Measurements from ENCODE around the gene COL15A1. TPM values are rescaled to one million over a fixed set of nuclear protein-coding genes. Genes with fewer than 3 reads are reported as not detected.

The COL15A1 gene
- total RNA-seq, 1 experiment from 2014 or later: 0.22 TPM

DNA sequence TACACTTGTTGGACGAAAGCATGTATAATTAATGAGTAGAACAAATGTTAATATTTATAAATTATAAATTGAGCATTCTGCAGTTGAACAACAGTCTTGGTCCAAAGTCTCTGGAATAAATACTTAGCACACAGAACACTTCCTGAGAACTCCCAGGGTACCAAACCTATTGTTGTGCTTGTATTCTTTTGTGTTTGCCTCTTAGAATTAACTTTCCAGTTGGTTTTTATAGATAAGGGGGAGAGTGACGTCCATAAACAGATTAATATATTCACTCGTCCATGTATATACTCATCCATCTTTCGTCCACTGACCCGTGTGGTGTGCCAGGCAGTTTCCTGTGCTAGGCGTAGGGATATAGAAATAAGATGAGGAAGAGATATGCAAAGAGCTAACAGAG lies 98.9 kb downstream of the COL15A1 start (continued):
- TF ChIP-seq, protein P1, sequence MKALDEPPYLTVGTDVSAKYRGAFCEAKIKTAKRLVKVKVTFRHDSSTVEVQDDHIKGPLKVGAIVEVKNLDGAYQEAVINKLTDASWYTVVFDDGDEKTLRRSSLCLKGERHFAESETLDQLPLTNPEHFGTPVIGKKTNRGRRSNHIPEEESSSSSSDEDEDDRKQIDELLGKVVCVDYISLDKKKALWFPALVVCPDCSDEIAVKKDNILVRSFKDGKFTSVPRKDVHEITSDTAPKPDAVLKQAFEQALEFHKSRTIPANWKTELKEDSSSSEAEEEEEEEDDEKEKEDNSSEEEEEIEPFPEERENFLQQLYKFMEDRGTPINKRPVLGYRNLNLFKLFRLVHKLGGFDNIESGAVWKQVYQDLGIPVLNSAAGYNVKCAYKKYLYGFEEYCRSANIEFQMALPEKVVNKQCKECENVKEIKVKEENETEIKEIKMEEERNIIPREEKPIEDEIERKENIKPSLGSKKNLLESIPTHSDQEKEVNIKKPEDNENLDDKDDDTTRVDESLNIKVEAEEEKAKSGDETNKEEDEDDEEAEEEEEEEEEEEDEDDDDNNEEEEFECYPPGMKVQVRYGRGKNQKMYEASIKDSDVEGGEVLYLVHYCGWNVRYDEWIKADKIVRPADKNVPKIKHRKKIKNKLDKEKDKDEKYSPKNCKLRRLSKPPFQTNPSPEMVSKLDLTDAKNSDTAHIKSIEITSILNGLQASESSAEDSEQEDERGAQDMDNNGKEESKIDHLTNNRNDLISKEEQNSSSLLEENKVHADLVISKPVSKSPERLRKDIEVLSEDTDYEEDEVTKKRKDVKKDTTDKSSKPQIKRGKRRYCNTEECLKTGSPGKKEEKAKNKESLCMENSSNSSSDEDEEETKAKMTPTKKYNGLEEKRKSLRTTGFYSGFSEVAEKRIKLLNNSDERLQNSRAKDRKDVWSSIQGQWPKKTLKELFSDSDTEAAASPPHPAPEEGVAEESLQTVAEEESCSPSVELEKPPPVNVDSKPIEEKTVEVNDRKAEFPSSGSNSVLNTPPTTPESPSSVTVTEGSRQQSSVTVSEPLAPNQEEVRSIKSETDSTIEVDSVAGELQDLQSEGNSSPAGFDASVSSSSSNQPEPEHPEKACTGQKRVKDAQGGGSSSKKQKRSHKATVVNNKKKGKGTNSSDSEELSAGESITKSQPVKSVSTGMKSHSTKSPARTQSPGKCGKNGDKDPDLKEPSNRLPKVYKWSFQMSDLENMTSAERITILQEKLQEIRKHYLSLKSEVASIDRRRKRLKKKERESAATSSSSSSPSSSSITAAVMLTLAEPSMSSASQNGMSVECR (CRISPR knock-in tag; IDR thresholded peaks at IDR 0.05; ENCODE audit: borderline replicate concordance): no peak
- no peak for TF ChIP-seq NFATC4 (CRISPR knock-in tag; IDR thresholded peaks at IDR 0.05)
- no peak for TF ChIP-seq GABPB1 (CRISPR knock-in tag; IDR thresholded peaks at IDR 0.05)
- TF ChIP-seq, protein P2, sequence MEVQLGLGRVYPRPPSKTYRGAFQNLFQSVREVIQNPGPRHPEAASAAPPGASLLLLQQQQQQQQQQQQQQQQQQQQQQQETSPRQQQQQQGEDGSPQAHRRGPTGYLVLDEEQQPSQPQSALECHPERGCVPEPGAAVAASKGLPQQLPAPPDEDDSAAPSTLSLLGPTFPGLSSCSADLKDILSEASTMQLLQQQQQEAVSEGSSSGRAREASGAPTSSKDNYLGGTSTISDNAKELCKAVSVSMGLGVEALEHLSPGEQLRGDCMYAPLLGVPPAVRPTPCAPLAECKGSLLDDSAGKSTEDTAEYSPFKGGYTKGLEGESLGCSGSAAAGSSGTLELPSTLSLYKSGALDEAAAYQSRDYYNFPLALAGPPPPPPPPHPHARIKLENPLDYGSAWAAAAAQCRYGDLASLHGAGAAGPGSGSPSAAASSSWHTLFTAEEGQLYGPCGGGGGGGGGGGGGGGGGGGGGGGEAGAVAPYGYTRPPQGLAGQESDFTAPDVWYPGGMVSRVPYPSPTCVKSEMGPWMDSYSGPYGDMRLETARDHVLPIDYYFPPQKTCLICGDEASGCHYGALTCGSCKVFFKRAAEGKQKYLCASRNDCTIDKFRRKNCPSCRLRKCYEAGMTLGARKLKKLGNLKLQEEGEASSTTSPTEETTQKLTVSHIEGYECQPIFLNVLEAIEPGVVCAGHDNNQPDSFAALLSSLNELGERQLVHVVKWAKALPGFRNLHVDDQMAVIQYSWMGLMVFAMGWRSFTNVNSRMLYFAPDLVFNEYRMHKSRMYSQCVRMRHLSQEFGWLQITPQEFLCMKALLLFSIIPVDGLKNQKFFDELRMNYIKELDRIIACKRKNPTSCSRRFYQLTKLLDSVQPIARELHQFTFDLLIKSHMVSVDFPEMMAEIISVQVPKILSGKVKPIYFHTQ (CRISPR knock-in tag; IDR thresholded peaks at IDR 0.05): no peak
- TF ChIP-seq ZNF219 (CRISPR knock-in tag; IDR thresholded peaks at IDR 0.05; ENCODE audit: borderline replicate concordance): no peak

DNA sequence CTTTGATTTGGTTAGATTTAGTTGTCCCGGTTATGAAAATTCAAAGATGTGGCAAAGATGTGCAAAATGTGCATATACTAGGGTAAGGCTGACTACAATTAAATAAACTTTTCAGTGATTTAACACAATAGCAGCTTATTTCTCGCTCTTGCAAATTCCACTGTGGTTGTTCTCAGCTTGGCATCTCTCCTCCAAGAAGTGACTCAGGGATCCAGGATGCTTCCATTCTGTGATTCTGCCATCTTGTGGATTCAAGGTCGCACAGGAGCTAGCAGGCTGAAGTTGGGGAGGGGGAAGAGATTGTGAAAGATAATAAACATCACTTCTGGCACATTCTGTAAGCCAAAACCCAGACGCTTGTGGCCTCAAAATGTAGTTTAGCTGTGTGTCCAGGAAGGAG lies 101.1 kb downstream of the COL15A1 start:
- POLR2A ChIA-PET: interaction anchor here (0.6 to 0.7 kb wide), 2 partner anchors 27 to 197 kb away, joined by 3 to 4 read pairs; no protein-coding TSS in a partner anchor
- Mint-ChIP-seq H3K27ac (no peak overlapping the region), H3K27me3 (ENCODE audit: low read depth) (0 out of 2 replicates have a peak, but pooled peaks cover 3% of the 10 kb centered on the region), H3K4me3 (no peak overlapping the region), H3K4me1 (0 out of 2 replicates have a peak, but pooled peaks cover 8% of the 10 kb centered on the region), H3K36me3 (no peaks in the 10 kb centered on the region), H3K9me3 (peaks cover 23% of the 10 kb centered on the region)
- no peak for DNase-seq (ENCODE audit: low spot score)
- no peak for ATAC-seq
- CTCF ChIA-PET: interaction anchor here (1.6 kb wide), 1 partner anchor 46 kb away, joined by 5 read pairs; no protein-coding TSS in a partner anchor
- TF ChIP-seq FOXJ3 (CRISPR knock-in tag; IDR thresholded peaks at IDR 0.05; ENCODE audit: borderline replicate concordance) (no peak), IRF2 (CRISPR knock-in tag; IDR thresholded peaks at IDR 0.05; ENCODE audit: borderline replicate concordance, low read depth) (no peak), ATF1 (CRISPR knock-in tag; IDR thresholded peaks at IDR 0.05) (no peak), FOXK1 (CRISPR knock-in tag; IDR thresholded peaks at IDR 0.05) (no peak), ZNF396 (CRISPR knock-in tag; IDR thresholded peaks at IDR 0.05; ENCODE audit: borderline replicate concordance) (no peak), CBFB (CRISPR knock-in tag; IDR thresholded peaks at IDR 0.05; ENCODE audit: low read depth) (no peak), OVOL2 (CRISPR knock-in tag; IDR thresholded peaks at IDR 0.05; ENCODE audit: borderline replicate concordance) (no peak), MYBL2 (CRISPR knock-in tag; IDR thresholded peaks at IDR 0.05) (no peak), ZNF263 (CRISPR knock-in tag; IDR thresholded peaks at IDR 0.05; ENCODE audit: low read depth) (no peak)
- TF ChIP-seq, protein P3, sequence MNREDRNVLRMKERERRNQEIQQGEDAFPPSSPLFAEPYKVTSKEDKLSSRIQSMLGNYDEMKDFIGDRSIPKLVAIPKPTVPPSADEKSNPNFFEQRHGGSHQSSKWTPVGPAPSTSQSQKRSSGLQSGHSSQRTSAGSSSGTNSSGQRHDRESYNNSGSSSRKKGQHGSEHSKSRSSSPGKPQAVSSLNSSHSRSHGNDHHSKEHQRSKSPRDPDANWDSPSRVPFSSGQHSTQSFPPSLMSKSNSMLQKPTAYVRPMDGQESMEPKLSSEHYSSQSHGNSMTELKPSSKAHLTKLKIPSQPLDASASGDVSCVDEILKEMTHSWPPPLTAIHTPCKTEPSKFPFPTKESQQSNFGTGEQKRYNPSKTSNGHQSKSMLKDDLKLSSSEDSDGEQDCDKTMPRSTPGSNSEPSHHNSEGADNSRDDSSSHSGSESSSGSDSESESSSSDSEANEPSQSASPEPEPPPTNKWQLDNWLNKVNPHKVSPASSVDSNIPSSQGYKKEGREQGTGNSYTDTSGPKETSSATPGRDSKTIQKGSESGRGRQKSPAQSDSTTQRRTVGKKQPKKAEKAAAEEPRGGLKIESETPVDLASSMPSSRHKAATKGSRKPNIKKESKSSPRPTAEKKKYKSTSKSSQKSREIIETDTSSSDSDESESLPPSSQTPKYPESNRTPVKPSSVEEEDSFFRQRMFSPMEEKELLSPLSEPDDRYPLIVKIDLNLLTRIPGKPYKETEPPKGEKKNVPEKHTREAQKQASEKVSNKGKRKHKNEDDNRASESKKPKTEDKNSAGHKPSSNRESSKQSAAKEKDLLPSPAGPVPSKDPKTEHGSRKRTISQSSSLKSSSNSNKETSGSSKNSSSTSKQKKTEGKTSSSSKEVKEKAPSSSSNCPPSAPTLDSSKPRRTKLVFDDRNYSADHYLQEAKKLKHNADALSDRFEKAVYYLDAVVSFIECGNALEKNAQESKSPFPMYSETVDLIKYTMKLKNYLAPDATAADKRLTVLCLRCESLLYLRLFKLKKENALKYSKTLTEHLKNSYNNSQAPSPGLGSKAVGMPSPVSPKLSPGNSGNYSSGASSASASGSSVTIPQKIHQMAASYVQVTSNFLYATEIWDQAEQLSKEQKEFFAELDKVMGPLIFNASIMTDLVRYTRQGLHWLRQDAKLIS (CRISPR knock-in tag; IDR thresholded peaks at IDR 0.05; ENCODE audit: borderline replicate concordance): no peak
- TF ChIP-seq, protein P4, sequence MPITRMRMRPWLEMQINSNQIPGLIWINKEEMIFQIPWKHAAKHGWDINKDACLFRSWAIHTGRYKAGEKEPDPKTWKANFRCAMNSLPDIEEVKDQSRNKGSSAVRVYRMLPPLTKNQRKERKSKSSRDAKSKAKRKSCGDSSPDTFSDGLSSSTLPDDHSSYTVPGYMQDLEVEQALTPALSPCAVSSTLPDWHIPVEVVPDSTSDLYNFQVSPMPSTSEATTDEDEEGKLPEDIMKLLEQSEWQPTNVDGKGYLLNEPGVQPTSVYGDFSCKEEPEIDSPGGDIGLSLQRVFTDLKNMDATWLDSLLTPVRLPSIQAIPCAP (CRISPR knock-in tag; IDR thresholded peaks at IDR 0.05): no peak
- TF ChIP-seq, protein P5, sequence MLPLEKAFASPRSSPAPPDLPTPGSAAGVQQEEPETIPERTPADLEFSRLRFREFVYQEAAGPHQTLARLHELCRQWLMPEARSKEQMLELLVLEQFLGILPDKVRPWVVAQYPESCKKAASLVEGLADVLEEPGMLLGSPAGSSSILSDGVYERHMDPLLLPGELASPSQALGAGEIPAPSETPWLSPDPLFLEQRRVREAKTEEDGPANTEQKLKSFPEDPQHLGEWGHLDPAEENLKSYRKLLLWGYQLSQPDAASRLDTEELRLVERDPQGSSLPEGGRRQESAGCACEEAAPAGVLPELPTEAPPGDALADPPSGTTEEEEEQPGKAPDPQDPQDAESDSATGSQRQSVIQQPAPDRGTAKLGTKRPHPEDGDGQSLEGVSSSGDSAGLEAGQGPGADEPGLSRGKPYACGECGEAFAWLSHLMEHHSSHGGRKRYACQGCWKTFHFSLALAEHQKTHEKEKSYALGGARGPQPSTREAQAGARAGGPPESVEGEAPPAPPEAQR (CRISPR knock-in tag; IDR thresholded peaks at IDR 0.05): no peak
- TF ChIP-seq, protein P6, sequence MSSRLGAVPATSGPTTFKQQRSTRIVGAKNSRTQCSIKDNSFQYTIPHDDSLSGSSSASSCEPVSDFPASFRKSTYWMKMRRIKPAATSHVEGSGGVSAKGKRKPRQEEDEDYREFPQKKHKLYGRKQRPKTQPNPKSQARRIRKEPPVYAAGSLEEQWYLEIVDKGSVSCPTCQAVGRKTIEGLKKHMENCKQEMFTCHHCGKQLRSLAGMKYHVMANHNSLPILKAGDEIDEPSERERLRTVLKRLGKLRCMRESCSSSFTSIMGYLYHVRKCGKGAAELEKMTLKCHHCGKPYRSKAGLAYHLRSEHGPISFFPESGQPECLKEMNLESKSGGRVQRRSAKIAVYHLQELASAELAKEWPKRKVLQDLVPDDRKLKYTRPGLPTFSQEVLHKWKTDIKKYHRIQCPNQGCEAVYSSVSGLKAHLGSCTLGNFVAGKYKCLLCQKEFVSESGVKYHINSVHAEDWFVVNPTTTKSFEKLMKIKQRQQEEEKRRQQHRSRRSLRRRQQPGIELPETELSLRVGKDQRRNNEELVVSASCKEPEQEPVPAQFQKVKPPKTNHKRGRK (CRISPR knock-in tag; IDR thresholded peaks at IDR 0.05; ENCODE audit: borderline replicate concordance): no peak
- TF ChIP-seq, protein P7, sequence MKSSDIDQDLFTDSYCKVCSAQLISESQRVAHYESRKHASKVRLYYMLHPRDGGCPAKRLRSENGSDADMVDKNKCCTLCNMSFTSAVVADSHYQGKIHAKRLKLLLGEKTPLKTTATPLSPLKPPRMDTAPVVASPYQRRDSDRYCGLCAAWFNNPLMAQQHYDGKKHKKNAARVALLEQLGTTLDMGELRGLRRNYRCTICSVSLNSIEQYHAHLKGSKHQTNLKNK (CRISPR knock-in tag; IDR thresholded peaks at IDR 0.05): no peak

Measured in WTC11 (cell line).